A549 treated with CpdA at 1 μM for 4 hours (cell line): ENCODE results near the gene USP17L30. TPM values are rescaled to one million over a fixed set of nuclear protein-coding genes. Genes with fewer than 3 reads are reported as not detected.

Source experiments
- total RNA-seq: library from RNA; stranded (reverse); fragments of 200-300 nt; extraction: Qiagen RNA extraction; gene quantifications from 5 replicates; pipeline ENCODE4 v1.2.3, GENCODE V29; 2022; ENCODE audit warnings: low read depth

USP17L30 gene
- not detected in 5 replicates for total RNA-seq

GRCh38 chr4:9362829-9363228, at the start of gene USP17L30:
TSS of gene USP17L30 (plus strand) at chr4:9363129. CDS start at chr4:9363129, 0 bp downstream.

GRCh38 chr4:9324865-9325264, 38.1 kb upstream of the USP17L30 start, which contains the start of gene USP17L24:
TSS of gene USP17L24 (plus strand) at chr4:9325165. CDS start at chr4:9325165, 0 bp downstream.

GRCh38 chr4:9329611-9330010, 33.3 kb upstream of the USP17L30 start, which contains the start of gene USP17L25:
TSS of gene USP17L25 (plus strand) at chr4:9329911. CDS start at chr4:9329911, 0 bp downstream.

DNA sequence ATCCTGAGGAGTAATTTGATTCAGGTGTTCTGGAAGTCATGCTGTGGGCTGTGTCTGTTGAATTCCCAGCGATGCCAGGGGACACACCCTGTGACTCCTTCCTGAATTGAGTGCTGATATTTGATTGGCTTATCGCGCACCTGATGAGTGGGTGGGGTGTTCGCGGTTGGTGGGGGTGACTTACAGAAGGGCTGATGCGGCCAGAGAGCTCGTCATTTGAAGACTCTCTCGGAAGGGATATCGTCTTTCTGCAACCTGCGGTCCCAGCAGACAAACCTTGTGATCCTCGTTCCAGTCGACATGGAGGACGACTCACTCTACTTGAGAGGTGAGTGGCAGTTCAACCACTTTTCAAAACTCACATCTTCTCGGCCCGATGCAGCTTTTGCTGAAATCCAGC, 28.6 kb upstream of the USP17L30 start, which contains the start of gene USP17L26:
USP17L26 (plus strand) TSS at position 301 of the 400 bp plus-strand sequence; CDS start at position 301, 0 bp downstream.

GRCh38 chr4:9339103-9339502, 23.8 kb upstream of the USP17L30 start, which contains the start of gene USP17L5:
TSS of gene USP17L5 (plus strand) at chr4:9339403. CDS start at chr4:9339403, 0 bp downstream.

DNA sequence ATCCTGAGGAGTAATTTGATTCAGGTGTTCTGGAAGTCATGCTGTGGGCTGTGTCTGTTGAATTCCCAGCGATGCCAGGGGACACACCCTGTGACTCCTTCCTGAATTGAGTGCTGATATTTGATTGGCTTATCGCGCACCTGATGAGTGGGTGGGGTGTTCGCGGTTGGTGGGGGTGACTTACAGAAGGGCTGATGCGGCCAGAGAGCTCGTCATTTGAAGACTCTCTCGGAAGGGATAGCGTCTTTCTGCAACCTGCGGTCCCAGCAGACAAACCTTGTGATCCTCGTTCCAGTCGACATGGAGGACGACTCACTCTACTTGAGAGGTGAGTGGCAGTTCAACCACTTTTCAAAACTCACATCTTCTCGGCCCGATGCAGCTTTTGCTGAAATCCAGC, 19.1 kb upstream of the USP17L30 start, which contains the start of gene USP17L27:
USP17L27 (plus strand) TSS at position 301 of the 400 bp plus-strand sequence; CDS start at position 301, 0 bp downstream.

GRCh38 chr4:9348593-9348992, 14.3 kb upstream of the USP17L30 start, which contains the start of gene USP17L28:
TSS of gene USP17L28 (plus strand) at chr4:9348893. CDS start at chr4:9348893, 0 bp downstream.

GRCh38 chr4:9353338-9353737, 9.6 kb upstream of the USP17L30 start, which contains the start of gene USP17L29:
TSS of gene USP17L29 (plus strand) at chr4:9353638. CDS start at chr4:9353638, 0 bp downstream.

Other genes starting within 250 kb of the USP17L30 start
- not detected in 5 replicates for gene FAM90A26, start 192.7 kb upstream of the USP17L30 start, total RNA-seq
- not detected in 5 replicates for gene USP17L10, start 152.5 kb upstream of the USP17L30 start, total RNA-seq
- gene USP17L11, start 147.7 kb upstream of the USP17L30 start, total RNA-seq, result not detected in 5 replicates
- gene USP17L12, start 143.0 kb upstream of the USP17L30 start, total RNA-seq, result not detected in 5 replicates
- not detected in 5 replicates for gene USP17L13, start 138.2 kb upstream of the USP17L30 start, total RNA-seq
- not detected in 5 replicates for gene USP17L15, start 128.7 kb upstream of the USP17L30 start, total RNA-seq
- gene USP17L17, start 119.2 kb upstream of the USP17L30 start, total RNA-seq, result not detected in 5 replicates
- not detected in 5 replicates for gene USP17L18, start 114.5 kb upstream of the USP17L30 start, total RNA-seq
- not detected in 5 replicates for gene USP17L19, start 109.8 kb upstream of the USP17L30 start, total RNA-seq
- not detected in 5 replicates for gene USP17L20, start 105.0 kb upstream of the USP17L30 start, total RNA-seq
- not detected in 5 replicates for gene USP17L21, start 100.3 kb upstream of the USP17L30 start, total RNA-seq
- not detected in 5 replicates for gene USP17L22, start 95.5 kb upstream of the USP17L30 start, total RNA-seq
- not detected in 5 replicates for gene USP17L24, start 38.0 kb upstream of the USP17L30 start, total RNA-seq
- not detected in 5 replicates for gene USP17L25, start 33.2 kb upstream of the USP17L30 start, total RNA-seq
- not detected in 5 replicates for gene USP17L26, start 28.5 kb upstream of the USP17L30 start, total RNA-seq
- not detected in 5 replicates for gene USP17L5, start 23.7 kb upstream of the USP17L30 start, total RNA-seq
- not detected in 5 replicates for gene USP17L27, start 19.0 kb upstream of the USP17L30 start, total RNA-seq
- gene USP17L28, start 14.2 kb upstream of the USP17L30 start, total RNA-seq, result not detected in 5 replicates
- gene USP17L29, start 9.5 kb upstream of the USP17L30 start, total RNA-seq, result not detected in 5 replicates
- gene DEFB131A, start 81.3 kb downstream of the USP17L30 start, total RNA-seq, result not detected in 5 replicates